ENCODE measurements around the gene BTBD19. TPM values are rescaled to one million over a fixed set of nuclear protein-coding genes. Genes with fewer than 3 reads are reported as not detected.
"Not testable (repeated sequence)": the region's sequence is repeated elsewhere in the genome, so short reads cannot be mapped to it uniquely, and the experiment has no call there.

The BTBD19 gene
- total RNA-seq, 1 experiment from 2014 or later = 15.5 TPM

DNA sequence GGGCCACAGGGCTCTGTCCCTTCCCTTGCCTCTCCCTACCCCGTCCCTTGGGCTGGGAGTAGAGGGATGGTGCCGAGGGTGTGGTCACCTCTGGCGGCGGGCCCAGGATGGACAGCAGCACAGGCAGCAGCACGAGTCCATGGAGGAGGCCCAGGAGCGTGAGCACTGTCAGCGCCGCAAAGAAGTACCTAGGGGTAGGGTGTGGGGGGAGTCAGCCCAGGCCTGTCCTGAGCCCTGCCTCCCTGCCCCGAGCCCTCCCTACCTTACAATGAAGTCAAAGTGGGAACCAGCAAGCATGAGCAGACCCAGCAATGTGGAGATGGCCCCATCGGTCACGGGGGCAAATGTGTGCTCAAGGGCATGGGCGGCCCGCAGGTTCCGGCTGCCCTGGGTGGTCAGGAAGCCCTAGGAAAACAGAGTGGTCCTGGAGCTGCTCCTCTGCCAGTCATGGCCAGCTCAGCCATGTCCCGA is 14.7 kb downstream of the BTBD19 start:
- no peak overlapping the region for H3K27ac Mint-ChIP-seq (ENCODE audit: low read depth, unreplicated experiment)
- H3K9me3 Mint-ChIP-seq (ENCODE audit: unreplicated experiment) = no peaks in the 10 kb centered on the region
- TF ChIP-seq, protein P1, sequence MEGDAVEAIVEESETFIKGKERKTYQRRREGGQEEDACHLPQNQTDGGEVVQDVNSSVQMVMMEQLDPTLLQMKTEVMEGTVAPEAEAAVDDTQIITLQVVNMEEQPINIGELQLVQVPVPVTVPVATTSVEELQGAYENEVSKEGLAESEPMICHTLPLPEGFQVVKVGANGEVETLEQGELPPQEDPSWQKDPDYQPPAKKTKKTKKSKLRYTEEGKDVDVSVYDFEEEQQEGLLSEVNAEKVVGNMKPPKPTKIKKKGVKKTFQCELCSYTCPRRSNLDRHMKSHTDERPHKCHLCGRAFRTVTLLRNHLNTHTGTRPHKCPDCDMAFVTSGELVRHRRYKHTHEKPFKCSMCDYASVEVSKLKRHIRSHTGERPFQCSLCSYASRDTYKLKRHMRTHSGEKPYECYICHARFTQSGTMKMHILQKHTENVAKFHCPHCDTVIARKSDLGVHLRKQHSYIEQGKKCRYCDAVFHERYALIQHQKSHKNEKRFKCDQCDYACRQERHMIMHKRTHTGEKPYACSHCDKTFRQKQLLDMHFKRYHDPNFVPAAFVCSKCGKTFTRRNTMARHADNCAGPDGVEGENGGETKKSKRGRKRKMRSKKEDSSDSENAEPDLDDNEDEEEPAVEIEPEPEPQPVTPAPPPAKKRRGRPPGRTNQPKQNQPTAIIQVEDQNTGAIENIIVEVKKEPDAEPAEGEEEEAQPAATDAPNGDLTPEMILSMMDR (IDR thresholded peaks at IDR 0.05; ENCODE audit: unreplicated experiment) = no peak
- intact Hi-C loops (cut with micrococcal nuclease) = no loop called here
- BruUV-seq (replicated peaks) = no TSS peak
- ChIA-PET POLR2A (interaction anchor here (0.9 to 7.0 kb wide), 5 partner anchors 8 to 668 kb away, joined by 3 to 79 read pairs (median 3); partner anchors contain the start of genes BTBD19, DYNLT4, PLK3 and TESK2), CTCF (interaction anchor here (0.6 to 0.8 kb wide), 3 partner anchors 36 to 229 kb away, joined by 3 read pairs; no protein-coding TSS in a partner anchor)
- peaks cover 27% of the 10 kb centered on the region for H3K36me3 Mint-ChIP-seq (ENCODE audit: insufficient read depth, unreplicated experiment)
- no peaks in the 10 kb centered on the region for H3K27me3 Mint-ChIP-seq (ENCODE audit: insufficient read depth, unreplicated experiment)
- DNase-seq (ENCODE audit: unreplicated experiment) = no peak
- peaks cover 19% of the 10 kb centered on the region for H3K4me1 Mint-ChIP-seq (ENCODE audit: insufficient read depth, unreplicated experiment)
- H3K4me3 Mint-ChIP-seq (ENCODE audit: unreplicated experiment) = no peak overlapping the region

DNA sequence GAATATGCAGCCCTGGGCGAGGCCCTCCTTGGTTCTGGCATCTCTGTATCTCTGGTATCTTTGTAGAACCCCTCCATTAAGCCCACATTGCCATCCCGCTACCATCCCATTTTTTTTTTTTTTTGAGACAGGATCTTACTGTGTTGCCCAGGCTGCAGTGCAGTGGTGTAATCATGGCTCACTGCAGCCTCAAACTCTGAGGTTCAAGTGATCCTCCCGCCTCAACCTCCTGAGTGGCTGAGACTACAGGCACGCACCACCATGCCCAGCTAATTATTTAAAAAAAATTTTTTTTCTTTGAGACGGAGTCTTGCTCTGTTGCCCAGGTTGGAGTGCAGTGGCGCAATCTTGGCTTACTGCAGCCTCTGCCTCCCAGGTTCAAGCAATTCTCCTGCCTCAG is 16.1 kb downstream of the BTBD19 start:
- DNase-seq (ENCODE audit: unreplicated experiment); H3K9me3 Mint-ChIP-seq (ENCODE audit: unreplicated experiment); H3K27me3 Mint-ChIP-seq (ENCODE audit: insufficient read depth, unreplicated experiment); CTCF ChIA-PET; intact Hi-C loops (cut with micrococcal nuclease); H3K4me3 Mint-ChIP-seq (ENCODE audit: unreplicated experiment); H3K27ac Mint-ChIP-seq (ENCODE audit: low read depth, unreplicated experiment); BruUV-seq (replicated peaks): not testable (repeated sequence)
- peaks cover 26% of the 10 kb centered on the region for H3K36me3 Mint-ChIP-seq (ENCODE audit: insufficient read depth, unreplicated experiment)
- POLR2A ChIA-PET = interaction anchor here (0.9 to 1.4 kb wide), 2 partner anchors 24 to 95 kb away, joined by 3 read pairs; partner anchors contain the start of gene PLK3
- peaks cover 12% of the 10 kb centered on the region for H3K4me1 Mint-ChIP-seq (ENCODE audit: insufficient read depth, unreplicated experiment)

DNA sequence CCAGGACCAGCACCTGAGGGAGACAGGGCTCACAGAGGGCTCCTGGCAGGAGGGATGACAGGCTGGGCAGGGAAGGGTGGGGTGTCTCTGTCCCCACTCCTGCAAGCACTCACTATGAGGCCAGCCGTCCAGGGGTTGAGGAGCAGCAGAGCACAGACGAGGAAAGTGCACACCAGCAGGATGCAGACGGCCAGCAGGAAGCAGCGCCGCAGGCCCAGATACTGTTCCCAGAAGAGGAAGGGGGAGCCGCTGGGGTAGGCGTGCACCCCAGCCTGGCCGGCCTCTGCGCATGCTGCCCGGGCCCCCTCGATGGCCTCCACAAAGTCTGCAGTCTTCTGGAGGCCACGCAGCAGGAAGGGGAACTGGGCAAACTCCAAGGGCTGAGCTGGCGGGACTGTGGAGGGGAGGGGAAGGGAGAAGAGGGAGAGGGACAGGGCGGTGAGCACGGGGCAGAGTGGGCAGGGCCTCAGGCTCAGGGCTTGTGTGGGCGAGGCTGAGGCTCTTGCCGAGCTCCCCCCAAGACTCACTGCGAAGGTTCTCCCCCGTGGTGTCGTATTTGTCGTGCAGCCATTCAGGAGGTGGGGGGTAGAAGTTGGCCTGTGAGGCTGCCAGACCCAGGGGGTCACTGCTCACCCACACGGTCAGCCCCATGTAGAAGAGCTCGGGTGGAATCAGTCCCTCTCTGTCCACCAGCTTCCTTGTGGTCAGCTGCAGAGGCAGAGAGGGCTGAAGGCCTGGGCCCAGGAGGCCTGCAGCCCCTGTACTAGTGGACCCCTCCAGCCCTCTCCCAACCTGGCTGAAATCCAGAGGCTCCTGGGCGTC is 18.3 kb downstream of the BTBD19 start:
- DNase-seq (ENCODE audit: unreplicated experiment) = no peak
- Mint-ChIP-seq H3K4me3 (ENCODE audit: unreplicated experiment) (no peak overlapping the region), H3K36me3 (ENCODE audit: insufficient read depth, unreplicated experiment) (peaks cover 13% of the 10 kb centered on the region), H3K27me3 (ENCODE audit: insufficient read depth, unreplicated experiment) (no peaks in the 10 kb centered on the region), H3K4me1 (ENCODE audit: insufficient read depth, unreplicated experiment) (no peaks in the 10 kb centered on the region), H3K27ac (ENCODE audit: low read depth, unreplicated experiment) (no peak overlapping the region), H3K9me3 (ENCODE audit: unreplicated experiment) (no peaks in the 10 kb centered on the region)
- BruUV-seq (replicated peaks) = no TSS peak
- TF ChIP-seq, protein P1 (IDR thresholded peaks at IDR 0.05; ENCODE audit: unreplicated experiment) = no peak
- ChIA-PET CTCF (interaction anchor here (0.5 to 1.6 kb wide), 6 partner anchors 9 to 665 kb away, joined by 3 read pairs; partner anchors contain the start of gene TESK2), POLR2A (interaction anchor here (0.7 to 0.8 kb wide), 2 partner anchors 11 to 51 kb away, joined by 3 read pairs; partner anchors contain the start of gene RPS8)
- intact Hi-C loops (cut with micrococcal nuclease) = no loop called here

DNA sequence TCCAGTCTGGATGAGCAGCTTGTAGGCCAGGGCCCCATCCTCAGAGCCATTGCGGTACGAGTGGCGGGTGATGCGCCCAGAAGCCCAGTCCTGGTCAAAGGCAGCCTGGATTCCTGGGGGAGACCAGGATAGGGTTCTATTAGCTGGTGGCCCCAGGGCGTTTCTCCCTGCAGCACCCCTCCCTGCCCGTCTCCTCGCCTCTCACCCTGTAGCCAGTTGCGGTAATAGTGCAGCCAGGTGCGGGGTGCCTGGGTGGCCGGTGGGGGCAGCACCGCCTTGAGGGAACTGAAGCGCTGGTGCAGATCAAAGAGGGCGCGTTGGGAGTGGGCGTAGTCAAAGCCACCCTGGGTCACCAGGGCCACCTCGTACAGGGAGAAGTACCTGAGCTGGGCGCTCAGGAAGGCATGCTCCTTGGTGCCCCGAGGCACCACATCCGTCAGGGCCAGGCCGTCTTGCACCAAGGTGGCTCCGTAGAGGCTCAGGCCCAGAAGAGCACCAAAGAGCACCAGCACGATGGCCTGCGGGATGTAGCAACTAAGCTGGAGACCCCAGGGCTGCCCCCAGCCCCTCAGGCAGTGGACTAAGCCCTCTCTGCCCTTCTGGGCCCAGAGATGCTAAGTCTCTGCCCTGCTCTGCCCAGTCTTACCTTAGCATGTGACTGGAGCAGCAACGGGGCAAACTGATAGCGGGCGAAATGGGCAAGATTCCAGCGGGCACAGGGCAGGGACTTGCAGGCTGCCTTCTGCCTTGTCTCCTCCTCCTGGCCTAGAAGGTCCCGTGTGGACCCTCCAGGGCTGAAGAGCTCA is 19.1 kb downstream of the BTBD19 start:
- POLR2A ChIA-PET = interaction anchor here (0.8 kb wide), 1 partner anchor 52 kb away, joined by 3 read pairs; the partner anchor contains the start of gene RPS8
- intact Hi-C loops (cut with micrococcal nuclease) = no loop called here
- no TSS peak for BruUV-seq (replicated peaks)

More for the DNA sequence above, 19.1 kb downstream of the BTBD19 start:
- Mint-ChIP-seq H3K9me3 (ENCODE audit: unreplicated experiment) (no peaks in the 10 kb centered on the region), H3K4me3 (ENCODE audit: unreplicated experiment) (no peak overlapping the region), H3K36me3 (ENCODE audit: insufficient read depth, unreplicated experiment) (peaks cover 6% of the 10 kb centered on the region), H3K27me3 (ENCODE audit: insufficient read depth, unreplicated experiment) (no peaks in the 10 kb centered on the region), H3K4me1 (ENCODE audit: insufficient read depth, unreplicated experiment) (no peaks in the 10 kb centered on the region), H3K27ac (ENCODE audit: low read depth, unreplicated experiment) (no peak overlapping the region)
- TF ChIP-seq, protein P1 (IDR thresholded peaks at IDR 0.05; ENCODE audit: unreplicated experiment) = no peak
- CTCF ChIA-PET = interaction anchor here (0.6 to 1.6 kb wide), 4 partner anchors 10 to 664 kb away, joined by 3 read pairs; partner anchors contain the start of gene TESK2
- no peak for DNase-seq (ENCODE audit: unreplicated experiment)
